Stimulated activated CD4-positive, alpha-beta T cell treated with anti-CD3 and anti-CD28 coated beads, Interleukin-12 subunit alpha, Interleukin-12 subunit beta, amount 100 ng/mL, for 4 hours (primary cell): ENCODE measurements around the gene SEPTIN1.
"Not testable (repeated sequence)": the region's sequence is repeated elsewhere in the genome, so short reads cannot be mapped to it uniquely, and the experiment has no call there.

Experiments
- DNase-seq: peaks from one replicate; pipeline ENCODE4 v3.0.0-alpha.2; 2020

Gene SEPTIN1

GRCh38 chr16:30357085-30357714, 25.2 kb downstream of the SEPTIN1 start:
- DNase-seq = no peak

GRCh38 chr16:30356401-30357084, 25.8 kb downstream of the SEPTIN1 start:
- no peak for DNase-seq

GRCh38 chr16:30355954-30356308, 26.4 kb downstream of the SEPTIN1 start:
- DNase-seq = no peak

- DNase-seq = peak; percentile 84
These were observed 27.0 kb downstream of the SEPTIN1 start, which contains the start of gene CD2BP2 for GRCh38 chr16:30355144-30355953. Gene CD2BP2, minus strand, starts transcription at chr16:30355308. Its CDS starts 627 bp downstream, at chr16:30354681.

- no peak for DNase-seq
These were observed 27.8 kb downstream of the SEPTIN1 start for GRCh38 chr16:30354423-30355143.

- DNase-seq = no peak
These were observed 28.8 kb downstream of the SEPTIN1 start for GRCh38 chr16:30353438-30354129.

- no peak for DNase-seq
These were observed 29.6 kb downstream of the SEPTIN1 start for GRCh38 chr16:30352488-30353401.

- no peak for DNase-seq
These were observed 30.6 kb downstream of the SEPTIN1 start for GRCh38 chr16:30351586-30352419.

- DNase-seq = no peak
These were observed 31.3 kb downstream of the SEPTIN1 start for GRCh38 chr16:30351001-30351441.

GRCh38 chr16:30350134-30350871, 32.1 kb downstream of the SEPTIN1 start:
- no peak for DNase-seq

- DNase-seq = no peak
These were observed 32.7 kb downstream of the SEPTIN1 start for GRCh38 chr16:30349675-30350074.

GRCh38 chr16:30348929-30349328, 33.4 kb downstream of the SEPTIN1 start:
- no peak for DNase-seq

- DNase-seq = no peak
These were observed 34.2 kb downstream of the SEPTIN1 start for GRCh38 chr16:30348113-30348512.

- no peak for DNase-seq
These were observed 36.1 kb downstream of the SEPTIN1 start for GRCh38 chr16:30346286-30346685.

GRCh38 chr16:30343491-30343820, 38.9 kb downstream of the SEPTIN1 start:
- not testable (repeated sequence) for DNase-seq

GRCh38 chr16:30342751-30343490, 39.4 kb downstream of the SEPTIN1 start:
- no peak for DNase-seq

- not testable (repeated sequence) for DNase-seq
These were observed 40.4 kb downstream of the SEPTIN1 start for GRCh38 chr16:30341971-30342370.

GRCh38 chr16:30340621-30341020, 41.7 kb downstream of the SEPTIN1 start:
- DNase-seq = no peak

- not testable (repeated sequence) for DNase-seq
These were observed 43.6 kb downstream of the SEPTIN1 start for GRCh38 chr16:30338715-30339114.
